HepG2 (cell line): Measurements from ENCODE around the gene ADCY10.

ENCODE experiments used
- CTCF ChIP-seq: sonication (generic); formaldehyde crosslinking; IDR thresholded peaks from 2 replicates; pipeline ENCODE4 v1.5.0; 2020; ENCODE audit warnings: mild to moderate bottlenecking, missing genetic modification reagents, moderate library complexity
- ZNF292 ChIP-seq: sonication (generic); formaldehyde crosslinking; IDR thresholded peaks from 2 replicates; pipeline ENCODE4 v1.8.1; 2022; ENCODE audit warnings: mild to moderate bottlenecking, low read depth, missing genetic modification reagents, borderline replicate concordance

- TF ChIP-seq ZNF292 (CRISPR knock-in tag) (no peak), CTCF (CRISPR knock-in tag) (no peak)
These were observed 140.4 kb downstream of the ADCY10 start for GRCh38 chr1:167773516-167773915.
